GM21717 (cell line): ENCODE data around the gene AIFM2.
"Not testable (repeated sequence)": the region's sequence is repeated elsewhere in the genome, so short reads cannot be mapped to it uniquely, and the experiment has no call there.

Experiments
- ATAC-seq: cut with Tn5 transposase; IDR thresholded peaks from one replicate; pipeline ENCODE4 v1.9.1; 2021; ENCODE audit warnings: mild to moderate bottlenecking, moderate library complexity; ENCODE audit not compliant: unreplicated experiment

Gene AIFM2

DNA sequence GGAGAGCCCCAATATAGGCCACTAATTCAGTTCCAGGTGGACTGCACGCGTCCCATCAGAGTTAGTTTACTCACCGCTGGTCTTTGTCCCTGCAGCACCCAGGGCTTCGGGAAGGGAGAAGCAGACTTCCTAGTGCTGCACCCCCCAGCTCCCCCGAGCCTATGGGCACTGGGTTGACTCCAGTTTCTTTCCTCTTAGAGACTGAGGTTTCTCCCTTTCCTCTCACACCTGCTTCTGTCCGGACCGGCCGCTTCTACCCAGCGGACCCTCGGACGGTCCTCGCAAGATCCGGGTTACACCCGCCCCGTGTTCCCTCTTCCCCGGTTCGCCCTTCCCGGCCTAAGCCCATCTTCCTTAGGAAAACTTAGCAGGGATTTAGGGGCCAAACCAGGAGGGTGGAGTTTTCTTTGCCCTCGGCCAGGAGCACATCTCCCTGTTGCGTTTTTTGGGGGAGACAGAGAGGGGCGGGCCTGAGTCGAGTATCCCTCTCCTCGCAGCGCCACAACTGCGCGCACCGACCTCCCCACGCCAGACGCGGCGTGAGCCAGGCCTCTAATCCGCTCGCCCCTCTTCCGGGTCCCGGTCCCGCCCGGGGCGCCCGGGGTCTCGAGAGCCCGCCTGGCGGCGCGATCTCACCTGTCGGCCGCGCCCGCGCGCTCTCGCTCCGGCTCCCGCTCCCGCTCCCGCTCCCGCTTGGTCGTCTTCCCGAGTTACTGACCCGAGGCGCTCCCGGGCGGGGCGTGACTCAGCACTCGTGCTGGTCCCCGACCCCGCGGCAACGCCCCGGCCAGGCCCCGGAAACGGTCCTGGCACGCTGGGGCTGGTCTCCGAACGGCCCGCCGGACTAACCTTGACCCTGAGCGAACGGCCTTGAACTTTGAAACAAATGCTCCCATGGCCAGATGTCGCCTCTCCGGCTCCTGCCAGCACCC, at the start of gene AIFM2:
TSS of gene AIFM2 (minus strand) at position 728 of the 932 bp plus-strand sequence. CDS start 8,741 bp downstream, outside the sequence.
- peak; percentile 75 for ATAC-seq

DNA sequence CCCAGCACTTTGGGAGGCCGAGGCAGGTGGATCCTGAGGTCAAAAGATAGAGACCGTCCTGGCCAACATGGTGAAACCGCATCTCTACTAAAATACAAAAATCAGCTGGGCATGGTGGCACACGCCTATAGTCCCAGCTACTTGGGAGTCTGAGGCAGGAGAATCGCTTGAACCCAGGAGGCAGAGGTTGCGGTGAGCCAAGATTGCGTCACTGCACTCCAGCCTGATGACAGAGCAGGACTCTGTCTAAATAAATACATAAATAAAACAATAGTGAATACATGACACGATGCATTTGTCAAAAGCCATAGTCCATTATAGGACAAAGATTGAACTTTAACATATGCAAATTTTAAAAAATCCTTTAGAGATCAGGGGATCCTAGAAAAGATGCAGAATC, 46.6 kb upstream of the AIFM2 start:
- not testable (repeated sequence) for ATAC-seq

DNA sequence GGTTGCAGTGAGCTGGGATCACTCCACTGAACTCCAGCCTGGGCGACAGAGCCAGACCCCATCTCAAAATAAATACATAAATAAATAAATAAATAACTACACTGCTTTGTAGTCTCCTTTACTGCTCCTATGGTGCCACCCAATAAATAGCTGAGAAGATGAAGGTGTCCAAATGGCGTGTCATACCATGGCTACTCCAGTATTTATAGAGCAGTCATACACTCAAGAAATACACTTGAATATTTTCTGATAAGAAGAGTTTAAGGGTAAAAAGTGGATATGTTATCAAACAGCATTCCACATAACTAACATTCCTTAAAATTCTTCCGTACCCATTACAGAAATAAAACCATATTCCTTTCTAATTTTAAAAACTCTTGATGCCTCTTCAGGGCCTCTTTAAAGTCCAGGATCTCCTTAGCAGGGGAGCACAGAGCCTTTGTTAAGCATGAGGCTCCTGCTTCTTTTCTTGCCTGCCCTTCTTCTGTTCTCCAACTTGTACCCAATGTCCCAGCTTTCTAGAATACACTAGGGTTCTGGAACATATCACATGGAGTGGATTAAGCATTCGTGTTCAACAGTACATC, 45.6 kb upstream of the AIFM2 start:
- ATAC-seq: no peak

DNA sequence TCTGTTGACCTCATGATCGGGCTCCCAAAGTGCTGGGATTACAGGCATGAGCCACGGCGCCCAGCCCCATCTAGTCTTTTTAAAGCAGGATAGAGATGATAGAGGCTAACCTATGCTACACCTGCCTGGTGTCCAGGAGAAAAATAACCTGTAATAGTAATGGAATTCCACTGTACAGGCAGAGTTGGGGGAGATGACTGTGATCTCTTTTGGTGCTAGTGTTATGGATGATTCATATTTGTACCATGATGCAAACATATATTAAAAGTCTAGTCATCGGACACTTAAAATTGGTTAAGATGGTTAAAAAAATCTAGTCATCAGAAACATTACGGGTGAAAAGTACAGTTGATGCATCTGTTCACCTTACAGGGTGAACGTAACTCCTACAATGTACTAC, 43.8 kb upstream of the AIFM2 start:
- no peak for ATAC-seq

DNA sequence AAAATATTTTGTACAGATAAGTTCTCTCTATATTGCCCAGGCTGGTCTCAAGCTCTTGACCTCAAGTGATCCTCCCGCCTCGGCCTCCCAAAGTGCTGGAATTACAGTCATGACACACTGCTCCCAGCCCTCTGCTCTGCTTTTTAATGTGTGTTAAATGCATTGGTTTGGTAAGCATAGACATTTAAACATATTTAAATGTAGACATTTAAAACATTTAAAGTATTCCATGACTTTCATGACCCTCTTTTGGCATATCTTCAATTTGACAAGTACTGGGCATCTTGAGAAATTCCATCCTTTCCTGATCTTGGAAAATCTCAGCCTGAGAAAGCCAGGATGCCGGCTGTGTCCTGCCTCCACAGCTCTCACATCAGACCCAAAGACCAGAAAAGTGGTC, 42.9 kb upstream of the AIFM2 start:
- ATAC-seq: no peak

DNA sequence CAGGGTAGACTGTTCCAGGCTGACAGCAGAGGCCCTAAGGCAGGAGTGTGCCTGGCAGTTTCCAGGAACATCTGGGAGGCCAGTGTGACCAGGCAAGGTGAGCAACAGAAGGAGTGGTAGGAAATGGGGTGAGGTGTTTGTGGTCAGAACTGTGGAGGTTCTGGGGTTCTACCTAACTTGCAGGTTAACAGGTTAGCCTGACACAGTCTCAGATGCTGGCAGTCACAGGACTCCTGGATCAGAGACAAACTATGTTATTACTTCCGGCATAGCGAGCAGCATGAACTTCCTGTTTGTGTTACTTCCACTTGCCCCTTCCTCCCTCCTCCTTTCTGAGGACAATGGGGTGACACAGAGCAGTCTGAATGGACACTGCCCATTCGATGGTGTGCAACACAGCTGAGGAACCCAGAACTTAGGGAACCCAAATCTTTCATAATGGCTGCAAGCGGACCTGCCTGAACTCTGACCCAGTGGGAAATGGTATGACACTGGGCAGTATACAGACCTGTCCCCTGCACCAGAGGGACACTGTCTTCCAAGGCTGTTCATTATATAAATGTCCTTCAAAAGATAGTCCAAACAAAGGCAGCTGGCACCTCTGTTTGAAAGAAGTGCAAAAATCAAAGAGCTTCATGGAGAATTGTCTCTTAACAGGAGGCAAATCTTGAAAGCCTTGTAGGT, 41.6 kb upstream of the AIFM2 start:
- ATAC-seq: no peak

DNA sequence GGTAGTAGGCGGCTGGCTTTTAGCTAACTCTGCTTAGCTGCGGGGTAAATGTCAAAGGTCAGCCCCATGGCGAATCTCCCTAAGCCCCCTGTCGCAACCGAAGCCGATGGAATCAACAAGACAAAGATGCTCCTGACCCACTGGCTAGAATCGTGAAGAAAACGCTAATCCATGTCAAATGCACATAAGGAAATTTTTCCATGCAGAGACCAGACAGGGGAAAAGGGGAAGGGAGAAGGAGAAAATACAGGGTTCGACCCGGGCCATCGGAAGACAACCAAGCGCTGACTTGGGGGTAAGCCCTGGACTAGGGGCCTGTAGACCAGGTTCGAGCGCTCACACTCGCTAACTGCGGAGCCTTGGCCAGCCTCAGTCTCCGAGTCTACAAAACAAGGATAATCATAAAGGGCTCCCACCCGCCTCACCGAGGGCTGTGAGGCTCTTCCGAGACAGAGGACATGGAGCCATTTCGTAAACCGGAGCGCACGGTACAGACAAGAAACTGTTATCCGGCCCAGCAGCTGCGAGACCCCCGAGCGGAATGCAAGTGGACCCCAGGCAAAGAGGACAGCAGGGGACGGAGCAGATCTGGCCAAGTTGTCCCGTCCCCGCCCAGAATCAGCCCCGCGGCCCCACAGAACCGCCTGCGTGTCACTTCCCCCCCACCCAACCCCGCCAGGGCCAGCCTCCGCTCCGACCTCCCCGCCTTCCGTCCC, 37.2 kb upstream of the AIFM2 start:
- peak; percentile 11 for ATAC-seq

DNA sequence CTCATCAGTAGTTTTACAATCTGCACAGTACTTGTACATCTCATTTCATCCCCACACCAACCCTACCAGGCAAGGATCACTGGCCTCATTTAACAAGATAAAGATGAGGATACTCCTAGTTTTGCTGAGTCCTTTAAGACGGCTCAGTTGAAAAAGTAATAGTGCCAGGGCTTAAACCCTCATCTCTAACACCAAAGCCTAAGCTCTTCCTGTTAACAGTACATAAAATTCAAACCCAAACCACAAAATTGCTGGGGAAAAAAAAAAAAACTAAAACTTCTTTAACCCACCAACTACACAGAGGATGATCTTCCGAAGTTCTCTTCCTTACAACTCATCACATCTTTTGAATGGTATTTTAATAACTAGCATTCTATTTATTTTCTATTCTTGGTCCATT, 36.4 kb upstream of the AIFM2 start:
- no peak for ATAC-seq

DNA sequence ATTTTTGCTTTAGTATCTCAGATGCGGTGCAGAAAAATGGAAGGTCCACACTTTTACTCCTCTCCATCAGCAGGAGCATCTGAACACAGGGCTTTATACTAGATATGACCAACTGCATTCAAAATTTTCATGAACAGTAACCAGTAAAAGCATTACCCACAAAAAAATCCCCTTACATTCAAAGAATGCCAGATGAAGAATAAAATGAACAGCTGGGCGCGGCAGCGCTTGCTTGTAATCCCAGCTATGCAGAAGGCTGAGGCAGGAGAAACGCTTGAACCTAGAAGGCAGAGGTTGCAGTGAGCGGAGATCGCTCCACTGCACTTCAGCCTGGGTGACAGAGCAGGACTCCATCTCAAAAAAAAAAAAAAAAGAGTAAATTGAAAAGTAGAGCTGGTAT, 34.6 kb upstream of the AIFM2 start:
- ATAC-seq: no peak

DNA sequence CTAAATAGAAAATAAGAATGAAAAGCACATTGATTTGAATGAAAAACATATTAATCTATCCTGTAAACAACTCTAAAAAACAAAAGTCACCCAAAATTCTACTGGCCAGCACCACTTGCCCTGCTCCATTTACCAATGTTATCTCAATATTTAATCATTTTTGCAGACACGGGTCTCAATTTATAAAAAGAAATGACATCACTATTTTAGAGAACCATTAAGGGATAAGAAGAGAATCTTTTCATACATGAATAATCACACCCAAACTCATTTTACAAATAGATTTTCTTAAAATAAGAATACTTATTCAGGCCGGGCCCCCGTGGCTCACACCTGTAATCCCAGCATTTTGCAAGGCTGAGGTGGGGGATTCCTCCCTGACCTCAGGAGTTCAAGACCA, 33.8 kb upstream of the AIFM2 start:
- ATAC-seq: no peak

DNA sequence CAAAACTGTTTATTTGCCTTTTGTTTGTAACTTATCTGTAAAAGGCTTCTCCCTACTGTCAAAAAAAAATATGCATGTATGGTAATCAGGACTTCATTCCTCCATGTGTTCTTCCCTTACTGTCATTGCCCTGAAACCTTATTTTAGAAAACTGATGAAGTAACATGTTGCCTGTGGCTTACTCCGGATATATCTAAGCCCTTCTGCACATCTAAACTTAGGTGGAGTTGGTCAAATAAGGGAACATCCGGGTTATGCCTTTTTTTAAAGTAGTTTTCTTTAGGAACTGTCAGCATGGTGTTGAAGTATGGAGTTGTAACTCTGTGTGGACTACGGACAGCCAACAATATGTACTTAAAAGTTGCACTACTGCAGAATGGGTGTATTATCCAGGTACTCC, 31.5 kb upstream of the AIFM2 start:
- no peak for ATAC-seq

DNA sequence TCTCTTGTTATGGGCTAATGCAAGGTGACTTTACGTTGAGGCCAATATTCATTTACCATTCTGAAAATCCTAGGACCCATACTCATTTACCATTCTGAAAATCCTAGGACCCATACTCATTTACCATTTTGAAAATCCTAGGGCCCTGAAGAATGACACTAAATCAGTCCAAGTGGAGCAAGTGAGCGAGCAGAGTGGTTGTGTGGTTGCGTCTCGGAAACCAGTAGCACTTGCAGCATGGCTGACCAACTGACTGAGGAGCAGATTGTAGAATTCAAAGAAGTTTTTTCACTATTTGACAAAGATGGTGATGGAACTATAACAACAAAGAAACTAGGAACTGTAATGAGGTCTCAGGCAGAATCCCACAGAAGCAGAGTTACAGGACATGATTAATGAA, 30.8 kb upstream of the AIFM2 start:
- ATAC-seq: no peak

DNA sequence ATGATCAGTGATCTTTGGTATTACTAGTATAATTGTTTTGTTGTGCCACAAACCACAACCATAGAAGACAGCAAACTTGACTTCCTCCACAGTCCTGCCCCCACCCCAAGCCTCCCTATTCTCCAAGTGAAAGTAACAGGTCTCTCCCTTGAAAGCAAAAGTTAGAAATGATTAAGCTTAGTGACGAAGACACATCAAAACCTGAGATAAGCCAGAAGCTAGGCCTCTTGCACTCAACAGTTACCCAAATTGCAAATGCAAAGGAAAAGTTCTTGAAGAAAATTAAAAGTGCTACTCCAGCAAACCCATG, 30.2 kb upstream of the AIFM2 start:
- ATAC-seq: no peak

DNA sequence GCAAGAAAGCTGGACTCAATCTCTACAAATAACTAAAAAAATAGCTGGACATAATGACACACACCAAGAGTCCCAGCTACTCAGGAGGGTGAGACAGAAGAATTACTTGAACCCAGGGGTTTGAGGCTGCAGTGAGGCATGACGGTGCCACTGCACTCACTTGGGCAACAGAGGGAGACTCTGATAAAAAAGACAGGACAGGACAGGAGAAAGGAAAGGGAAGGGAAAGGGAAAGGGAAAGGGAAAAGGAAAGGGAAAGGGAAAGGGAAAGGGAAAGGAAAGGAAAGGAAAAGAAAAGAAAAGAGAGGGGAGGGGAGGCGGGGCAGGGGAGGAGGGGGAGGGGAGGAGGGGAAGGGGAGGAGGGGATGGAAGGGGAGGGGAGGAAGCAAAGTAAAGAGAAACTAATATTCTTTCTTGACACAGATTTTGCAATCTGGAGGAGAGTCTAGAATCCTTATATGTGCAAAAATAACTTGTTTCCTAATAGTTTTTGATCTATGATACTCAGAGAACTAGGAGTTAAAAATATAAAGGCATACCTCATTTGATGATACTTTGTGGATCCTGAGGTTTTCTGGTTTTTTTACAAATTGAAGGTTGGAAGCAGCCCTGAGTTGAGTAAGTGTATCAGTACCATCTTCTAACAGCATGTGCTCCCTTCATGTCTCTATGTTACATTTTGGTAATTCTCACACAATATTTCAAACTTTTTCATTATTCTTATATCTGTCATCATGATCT, 29.7 kb upstream of the AIFM2 start:
- ATAC-seq: no peak

DNA sequence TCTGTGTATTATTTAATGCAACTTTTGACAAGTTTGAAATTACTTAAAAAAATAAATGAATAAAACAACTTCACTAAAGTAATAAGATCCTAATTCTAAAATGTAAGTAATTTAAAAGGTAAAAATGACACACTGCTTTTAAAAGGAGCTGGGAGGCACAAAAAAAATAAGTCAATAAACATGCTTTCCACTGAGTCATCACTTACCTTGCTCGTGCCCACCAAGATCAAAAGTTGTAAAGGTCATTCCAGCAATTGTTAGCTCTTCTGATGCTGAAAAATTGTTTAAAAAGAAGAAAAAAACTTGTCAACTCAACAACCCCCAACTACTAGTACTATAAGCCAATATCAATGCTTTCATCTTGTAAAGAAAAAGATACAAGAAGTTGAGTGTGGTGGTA, 28.2 kb upstream of the AIFM2 start:
- ATAC-seq: no peak

DNA sequence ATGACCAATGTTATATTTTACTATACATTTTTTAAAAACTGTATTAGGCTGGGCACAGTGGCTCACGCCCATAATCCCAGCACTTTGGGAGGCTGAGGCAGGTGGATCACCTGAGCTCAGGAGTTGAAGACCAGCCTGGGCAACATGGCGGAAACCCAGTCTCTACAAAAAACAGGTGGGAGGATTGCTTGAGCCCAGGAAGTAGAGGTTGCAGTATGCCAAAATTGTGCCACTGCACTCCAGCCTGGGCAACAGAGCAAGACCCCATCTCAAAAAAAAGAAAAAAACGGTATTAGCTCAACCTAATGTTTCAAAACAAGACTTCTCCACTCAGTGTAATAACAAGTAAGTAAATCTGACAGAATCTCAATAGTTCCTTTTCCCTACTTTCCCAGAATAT, 26.7 kb upstream of the AIFM2 start:
- not testable (repeated sequence) for ATAC-seq

DNA sequence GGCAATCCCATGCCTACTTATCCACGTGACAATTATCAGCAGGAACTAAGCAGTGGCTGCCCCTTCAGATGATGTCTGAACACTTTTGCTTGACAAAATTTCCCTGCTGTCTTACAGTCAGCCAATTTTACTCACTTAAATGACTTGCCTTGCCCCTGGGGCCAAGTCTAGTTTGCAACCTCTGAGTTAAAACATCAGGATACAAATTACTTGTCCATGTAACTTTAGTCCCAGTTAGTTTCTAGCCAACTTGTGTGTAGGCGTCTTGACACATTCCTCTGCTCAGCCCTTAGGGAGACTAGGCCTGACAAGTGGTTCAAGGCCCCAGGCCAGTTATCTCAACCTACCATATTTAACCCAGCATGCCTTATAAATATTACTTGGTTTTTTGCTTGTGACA, 25.5 kb upstream of the AIFM2 start:
- no peak for ATAC-seq

DNA sequence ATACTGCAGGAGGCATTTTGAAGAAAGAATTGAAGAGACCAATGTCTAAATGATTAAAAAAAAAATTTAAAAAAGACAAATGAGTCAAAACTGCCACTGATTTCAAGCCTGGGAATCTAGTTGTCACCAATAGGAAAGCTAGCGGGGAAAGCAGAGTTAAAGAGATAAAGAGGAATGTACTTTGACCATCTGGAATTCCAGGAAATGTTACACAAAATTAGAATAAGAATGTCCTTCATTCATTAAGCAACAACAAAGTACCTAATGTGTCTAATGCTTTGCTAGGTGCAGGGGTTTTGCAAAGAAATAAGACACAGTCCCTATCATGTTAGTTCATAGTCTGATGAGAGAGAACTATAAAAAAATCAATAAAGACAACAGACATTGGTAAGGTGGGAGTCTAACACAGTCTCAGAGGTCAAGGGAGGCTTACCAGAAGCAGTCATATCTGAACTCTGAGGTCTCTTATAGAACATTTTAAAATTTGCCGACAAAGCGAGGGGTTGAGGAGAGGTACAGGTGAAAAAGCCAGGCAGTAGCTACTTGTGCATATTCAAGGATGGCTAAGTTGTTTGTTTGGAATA, 22.7 kb upstream of the AIFM2 start:
- ATAC-seq: no peak

DNA sequence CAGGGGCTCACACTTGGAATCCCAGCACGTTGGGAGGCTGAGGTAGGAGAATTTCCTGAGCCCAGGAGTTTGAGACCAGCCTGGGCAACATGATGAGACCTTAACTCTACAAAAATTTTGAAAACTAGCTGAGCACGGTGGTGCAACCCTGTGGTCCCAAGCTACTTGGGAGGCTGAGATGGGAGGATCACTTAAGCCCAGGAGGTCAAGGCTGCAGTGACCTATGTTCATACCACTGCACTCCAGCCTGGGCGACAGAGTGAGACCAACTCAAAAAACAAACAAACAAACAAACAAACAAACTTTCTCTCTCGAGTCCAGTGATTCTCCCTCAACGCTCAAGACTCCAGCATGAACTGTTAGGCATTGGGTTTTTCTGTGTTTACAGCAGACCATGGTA, 15.9 kb upstream of the AIFM2 start:
- no peak for ATAC-seq

DNA sequence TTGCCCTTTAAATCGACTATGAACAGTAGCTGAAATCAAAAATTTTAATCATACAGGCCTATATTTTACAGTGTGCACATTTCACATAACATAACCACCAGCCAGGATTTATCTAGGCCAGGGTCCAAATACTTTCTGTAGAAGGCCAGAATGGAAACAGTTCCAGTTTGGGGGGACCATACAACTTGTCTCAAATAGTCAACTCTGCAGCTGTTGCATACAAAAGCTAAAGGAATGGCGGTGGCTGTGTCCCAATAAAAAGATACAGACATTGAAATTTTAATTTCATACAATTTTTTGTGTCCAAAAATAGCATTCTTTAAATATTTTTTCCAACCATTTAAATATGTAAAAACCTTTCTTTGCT, 14.6 kb upstream of the AIFM2 start:
- no peak for ATAC-seq
